GM21423 (cell line): ENCODE data around the gene IFRD2.
A peak's percentile ranks its signal among the peaks of the same experiment; 100 is the strongest.
"Not testable (repeated sequence)": the region's sequence is repeated elsewhere in the genome, so short reads cannot be mapped to it uniquely, and the experiment has no call there.

Source experiments
- ATAC-seq: cut with Tn5 transposase; IDR thresholded peaks from one replicate; pipeline ENCODE4 v1.9.1; 2021; ENCODE audit warnings: mild to moderate bottlenecking, moderate library complexity; ENCODE audit not compliant: unreplicated experiment

Gene IFRD2

DNA sequence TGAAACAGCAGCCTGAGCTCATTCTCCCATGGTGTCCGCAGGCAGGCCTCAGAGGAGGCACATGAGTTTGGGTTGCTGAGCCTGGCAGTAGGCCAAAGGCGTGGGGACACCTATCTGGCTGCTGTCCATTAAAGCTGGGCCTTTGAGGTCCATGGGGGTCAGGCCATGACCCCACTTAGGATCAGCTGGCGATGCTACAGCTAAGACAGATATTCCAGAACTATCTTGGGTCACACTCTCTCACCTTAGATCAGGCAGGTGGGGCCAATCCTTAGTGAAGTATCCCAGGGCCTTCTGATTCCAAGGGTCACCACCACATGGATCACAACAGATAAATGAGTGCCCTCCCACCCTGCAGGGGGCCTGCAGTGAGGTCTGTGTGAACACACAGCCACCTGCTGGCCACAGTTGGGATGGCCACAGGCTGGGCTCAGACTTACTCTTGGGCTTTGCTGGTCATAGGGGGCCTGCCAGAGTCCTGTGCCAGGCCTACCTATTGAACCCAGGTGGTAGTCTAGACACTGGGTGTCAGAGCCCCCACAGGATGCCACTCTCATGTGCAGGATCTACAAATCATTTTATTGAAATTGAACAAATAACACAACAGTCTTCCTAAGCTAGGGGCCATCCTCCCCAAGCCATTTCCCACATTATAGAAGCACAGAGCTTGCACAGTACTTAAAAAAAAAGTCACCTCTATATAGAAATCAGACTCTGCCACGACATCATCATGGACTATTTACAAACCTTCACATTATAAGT lies 32.3 kb upstream of the IFRD2 start:
- no peak for ATAC-seq

DNA sequence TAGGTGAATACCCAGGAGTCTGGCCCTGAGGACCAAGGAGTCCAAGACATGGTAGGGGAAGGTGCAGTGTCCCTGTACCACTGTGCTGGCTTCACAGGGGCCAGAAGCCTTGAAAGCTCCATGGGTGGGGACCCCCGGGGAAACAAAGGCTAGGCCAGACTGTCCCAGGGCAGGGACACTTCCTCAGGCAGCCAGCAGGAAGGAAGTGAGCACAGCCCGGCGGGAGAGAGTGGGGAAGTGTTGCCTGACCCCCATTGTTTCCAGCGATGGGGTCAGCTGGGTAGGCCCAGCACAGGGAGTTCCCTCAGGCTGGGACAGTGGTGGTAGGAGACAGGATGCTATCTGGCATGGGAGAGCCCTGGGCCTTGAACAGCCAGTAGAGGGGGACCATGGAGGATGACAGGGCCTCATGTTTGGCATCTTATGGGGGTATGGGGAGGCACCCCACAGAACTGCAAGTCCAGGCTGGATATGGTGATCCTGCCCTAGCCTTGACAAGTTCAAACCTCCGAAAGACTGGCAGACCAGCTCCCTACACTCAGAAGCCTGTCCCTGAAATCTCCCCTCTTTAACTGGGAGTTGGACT lies 31.5 kb upstream of the IFRD2 start:
- ATAC-seq, result no peak

DNA sequence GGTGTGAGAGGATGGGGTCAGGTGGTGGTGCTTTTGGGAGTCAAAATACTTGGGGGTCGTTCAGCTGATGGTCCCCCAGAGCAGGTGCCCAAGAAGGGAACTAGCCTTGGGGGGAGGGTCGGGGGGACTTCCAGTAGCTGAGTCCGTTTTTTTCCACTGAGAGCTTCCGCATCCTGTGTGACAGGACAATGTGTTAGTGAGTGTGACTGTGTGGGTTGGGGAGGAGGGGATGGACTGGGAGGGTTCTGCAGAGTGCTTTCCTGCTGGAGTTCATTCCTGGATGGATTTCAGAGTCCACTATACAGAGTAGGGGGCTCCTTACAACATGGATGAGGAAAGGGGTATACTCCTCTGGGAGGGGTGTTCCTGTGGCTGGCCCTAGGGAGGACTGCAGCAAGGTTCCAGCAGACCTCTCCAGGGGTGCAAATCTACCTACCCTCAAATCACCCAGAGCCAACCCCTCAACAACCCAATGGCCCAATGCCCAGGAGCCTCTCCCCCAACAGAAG lies 30.9 kb upstream of the IFRD2 start:
- ATAC-seq, result no peak

DNA sequence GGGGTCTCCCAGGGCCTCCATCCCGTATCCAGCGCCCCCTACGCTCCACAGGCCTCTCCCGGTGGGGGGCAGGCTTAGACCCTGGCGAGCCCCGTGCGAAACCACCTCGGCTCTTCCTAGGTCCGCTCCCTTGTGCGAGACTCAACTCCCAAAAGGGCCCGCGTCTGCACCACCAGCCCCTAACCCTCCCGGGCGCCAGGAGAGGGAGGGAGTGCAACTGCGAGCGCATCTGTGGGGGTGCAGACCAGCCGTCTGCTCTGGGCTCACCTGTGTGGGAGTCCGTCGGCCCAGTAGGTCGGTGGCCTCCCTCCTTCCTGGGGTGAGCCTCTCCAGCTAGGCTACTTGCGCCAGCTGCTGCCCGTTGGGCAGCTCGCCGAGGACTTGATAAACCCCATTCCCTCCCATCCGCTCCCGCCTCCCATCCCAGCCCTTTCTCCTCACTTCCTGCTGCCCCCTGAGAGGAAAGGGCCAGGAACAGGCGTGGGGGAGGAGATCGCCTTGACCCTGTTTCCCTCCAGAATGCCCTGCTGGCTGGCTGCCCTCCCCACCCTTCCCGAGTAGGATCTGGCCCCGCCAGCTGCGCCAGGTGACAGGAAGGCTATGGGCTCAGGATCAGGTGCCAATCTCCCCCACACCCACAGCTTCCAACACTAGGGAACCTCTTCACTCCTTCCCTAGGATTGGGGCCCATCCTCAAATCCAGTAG lies 30.3 kb upstream of the IFRD2 start, which contains the start of gene HYAL2:
Gene HYAL2 (minus strand): TSS at position 360 of the 706 bp plus-strand sequence. CDS start 2,256 bp downstream, outside the sequence.
- ATAC-seq, result no peak

DNA sequence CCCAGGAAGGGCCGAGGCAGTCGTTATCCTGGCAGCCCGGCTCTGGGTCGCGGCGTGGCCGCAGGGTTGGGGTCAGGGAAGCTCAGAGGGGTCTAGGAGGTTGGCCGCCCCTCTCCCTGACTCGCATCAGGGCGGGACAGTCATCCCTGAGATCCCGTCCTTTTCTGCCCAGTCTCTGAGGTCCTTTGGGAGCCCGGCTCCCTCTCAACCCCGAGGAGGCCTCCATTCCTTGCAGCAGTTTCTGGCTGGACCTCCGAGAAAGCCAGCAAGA lies 29.8 kb upstream of the IFRD2 start:
- ATAC-seq, result no peak

DNA sequence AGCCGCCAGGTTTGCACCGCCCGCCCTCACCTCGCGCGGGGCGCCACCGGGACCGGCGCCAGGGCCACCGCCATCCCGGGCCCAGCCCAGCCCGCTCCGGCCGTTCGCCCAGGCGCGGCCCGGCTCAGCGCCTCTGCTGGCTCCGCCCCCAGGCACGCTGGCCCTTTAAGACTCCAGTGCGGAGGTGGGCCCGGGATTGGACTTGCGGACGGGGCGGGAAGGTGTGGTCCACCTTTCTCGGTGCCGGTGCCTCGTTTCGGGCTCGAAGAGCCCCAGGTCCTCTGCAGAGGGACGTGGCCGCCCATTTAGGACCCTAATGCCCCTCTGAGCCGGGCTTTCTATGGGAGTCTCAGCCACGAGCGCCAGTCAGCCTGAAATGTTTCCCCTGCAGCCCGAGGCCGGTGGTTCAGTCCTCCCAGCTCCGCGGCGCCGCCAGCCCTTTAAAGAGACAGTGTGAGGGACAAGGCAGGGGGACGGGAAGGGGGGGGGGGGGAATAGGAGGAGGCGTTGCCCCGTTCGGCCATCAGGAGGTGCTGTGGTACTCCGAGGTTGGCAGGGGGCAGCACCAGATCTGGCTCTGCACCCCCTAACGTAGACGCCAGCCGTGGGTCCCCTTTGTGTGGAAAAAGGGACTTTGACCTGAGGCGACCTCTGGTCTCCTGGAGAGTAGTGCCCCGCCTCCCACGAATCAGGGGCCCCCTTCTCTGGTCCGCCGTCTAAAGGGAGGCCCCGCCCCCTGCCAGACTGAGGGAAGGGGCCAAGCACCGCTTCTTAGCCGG lies 29.3 kb upstream of the IFRD2 start:
- peak; percentile 83 for ATAC-seq

DNA sequence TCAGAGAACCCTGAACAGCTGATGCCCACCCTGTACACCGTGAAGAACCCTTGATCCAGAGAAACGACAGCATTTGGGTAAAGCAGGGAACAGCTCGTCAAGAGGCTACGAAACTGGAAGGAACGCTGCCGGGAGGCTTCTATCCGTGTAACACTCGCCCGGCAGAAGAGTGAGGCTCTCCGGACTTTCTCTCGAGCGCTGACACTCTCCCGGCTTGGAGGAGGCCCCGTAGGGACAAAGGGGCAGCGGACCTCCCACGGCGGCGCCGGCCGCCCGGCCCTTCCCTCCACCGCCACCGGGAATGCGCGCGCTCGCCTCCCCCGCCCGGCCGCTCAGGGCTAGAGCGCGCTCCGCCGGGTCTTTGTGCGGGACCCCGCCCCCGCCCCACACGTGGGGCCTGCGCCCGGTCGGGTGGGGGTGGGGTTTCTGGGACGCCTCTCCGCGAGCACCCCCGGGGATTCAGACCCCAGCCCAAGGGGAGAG lies 28.7 kb upstream of the IFRD2 start:
- peak; percentile 45 for ATAC-seq

DNA sequence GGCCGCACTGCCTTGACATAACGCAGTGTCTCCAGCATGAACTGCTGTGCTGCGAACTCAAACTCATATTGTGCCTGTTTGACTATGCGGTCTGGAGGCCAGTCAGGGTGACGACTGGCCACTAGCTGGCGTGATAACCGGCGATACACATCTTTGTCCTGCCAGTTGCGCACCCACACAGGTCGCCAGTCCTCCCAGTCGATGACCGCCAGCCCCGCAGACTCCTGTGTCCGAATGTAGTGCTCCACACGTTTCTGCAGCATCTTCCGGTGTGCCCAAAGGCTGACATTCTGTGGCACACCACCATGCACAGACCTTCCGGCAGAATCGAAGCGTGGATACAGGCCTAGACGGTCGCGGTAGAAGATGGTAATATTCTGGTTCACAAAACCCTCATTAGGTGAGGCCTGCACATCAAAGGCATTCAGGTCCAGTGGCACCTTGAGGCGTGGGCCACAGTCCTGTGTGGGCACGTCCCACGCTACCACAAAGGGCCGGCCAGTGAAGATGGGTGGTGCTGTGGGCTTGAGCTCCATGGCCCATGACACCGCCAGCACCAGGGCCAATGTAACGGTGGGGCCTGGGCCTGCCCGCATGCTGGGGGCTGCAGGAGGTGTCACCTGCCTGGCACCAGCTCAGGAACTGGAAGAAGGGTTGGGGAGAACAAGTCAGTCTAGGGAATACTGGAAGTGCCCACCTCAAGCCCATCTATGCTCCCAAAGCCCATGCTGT lies 27.8 kb upstream of the IFRD2 start:
- no peak for ATAC-seq

DNA sequence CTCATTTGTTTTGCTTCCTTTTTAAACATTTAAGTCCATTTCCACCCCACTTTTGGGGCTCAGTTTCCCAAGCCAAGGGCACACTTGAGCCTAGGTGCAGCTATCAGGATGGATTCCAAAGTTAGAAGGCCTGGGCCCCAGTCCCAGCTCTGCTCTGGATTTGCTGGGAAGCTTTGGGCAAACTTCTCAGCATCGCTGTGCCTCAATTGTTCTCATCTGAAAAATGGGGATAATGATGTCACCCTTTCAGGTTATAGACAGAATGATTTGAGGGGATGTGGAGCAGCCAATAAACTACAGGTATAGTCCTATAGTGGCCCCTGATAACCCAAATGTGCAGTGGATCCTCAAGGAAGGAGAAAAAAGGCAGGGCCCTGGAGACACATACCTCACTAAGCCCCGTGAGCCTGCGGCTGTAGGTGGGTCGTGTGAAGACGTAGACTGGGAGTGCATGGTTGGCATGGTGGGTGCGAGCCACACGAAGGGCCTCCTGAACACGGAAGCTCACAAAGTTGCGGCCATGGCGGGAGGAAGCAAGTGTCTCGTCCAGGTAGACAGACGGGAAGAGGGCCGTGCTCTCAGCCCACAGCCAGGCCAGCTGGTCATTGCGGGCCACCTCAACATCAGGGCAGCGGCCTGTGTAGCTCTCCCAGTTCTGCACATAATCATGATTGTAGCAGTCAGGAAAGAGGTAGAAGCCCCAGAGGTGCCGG lies 27.1 kb upstream of the IFRD2 start:
- no peak for ATAC-seq

DNA sequence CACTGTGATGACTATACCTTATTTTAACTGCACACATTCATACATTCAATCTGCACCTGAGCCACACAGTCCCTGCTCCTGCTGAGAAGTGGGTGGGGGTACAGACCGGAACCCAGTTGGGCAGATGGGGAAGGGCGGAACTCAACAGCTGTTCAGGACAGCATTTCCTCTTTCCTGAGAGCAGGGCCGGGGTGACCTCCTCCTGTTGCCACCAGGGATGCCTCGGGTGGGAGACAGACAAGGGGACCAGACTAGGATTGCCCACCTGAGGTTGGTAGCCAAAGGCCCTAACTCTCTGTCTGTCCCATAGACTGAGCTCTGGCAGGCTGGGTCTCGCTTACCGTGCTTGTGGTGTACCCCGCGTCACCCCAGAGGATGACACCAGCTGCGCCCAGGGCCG lies 26.4 kb upstream of the IFRD2 start:
- ATAC-seq, result no peak

DNA sequence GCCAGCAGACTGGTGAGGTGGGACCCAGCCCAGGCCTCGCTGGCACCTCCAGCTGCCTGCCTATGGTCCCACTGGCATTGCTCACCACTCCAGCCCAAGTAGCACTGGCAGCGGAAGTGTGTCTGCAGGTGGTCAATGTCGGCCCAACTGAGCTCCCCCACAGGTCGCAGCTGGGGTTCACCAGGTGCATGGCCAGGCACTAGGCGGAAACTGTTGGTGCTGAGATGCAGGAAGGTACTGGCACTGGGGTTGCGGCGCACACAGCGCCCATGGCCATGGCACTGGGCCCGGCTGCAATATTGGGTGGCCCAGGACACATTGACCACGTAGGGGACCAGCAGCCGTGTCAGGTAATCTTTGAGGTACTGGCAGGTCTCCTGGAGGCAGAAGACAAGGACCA lies 25.9 kb upstream of the IFRD2 start:
- ATAC-seq, result no peak

DNA sequence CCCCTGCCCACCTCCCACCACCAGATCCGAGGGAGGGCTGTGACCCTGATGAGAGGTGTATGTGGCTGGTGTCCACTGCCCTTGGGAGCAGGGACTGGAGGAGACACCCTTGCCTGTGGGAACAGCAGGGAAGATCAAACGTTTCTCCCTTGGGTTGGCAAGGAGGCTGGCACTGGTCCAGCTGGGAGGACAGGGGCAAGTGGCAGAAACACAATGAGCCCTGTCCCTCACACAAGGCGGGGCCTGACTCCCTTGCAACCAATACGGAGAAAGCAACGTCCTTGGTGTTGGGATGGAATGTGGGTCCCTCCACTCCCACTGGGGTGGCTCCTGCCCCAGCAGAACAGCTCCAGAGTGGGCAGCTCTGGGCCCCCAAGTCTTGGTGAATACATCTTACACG lies 25.1 kb upstream of the IFRD2 start:
- no peak for ATAC-seq

DNA sequence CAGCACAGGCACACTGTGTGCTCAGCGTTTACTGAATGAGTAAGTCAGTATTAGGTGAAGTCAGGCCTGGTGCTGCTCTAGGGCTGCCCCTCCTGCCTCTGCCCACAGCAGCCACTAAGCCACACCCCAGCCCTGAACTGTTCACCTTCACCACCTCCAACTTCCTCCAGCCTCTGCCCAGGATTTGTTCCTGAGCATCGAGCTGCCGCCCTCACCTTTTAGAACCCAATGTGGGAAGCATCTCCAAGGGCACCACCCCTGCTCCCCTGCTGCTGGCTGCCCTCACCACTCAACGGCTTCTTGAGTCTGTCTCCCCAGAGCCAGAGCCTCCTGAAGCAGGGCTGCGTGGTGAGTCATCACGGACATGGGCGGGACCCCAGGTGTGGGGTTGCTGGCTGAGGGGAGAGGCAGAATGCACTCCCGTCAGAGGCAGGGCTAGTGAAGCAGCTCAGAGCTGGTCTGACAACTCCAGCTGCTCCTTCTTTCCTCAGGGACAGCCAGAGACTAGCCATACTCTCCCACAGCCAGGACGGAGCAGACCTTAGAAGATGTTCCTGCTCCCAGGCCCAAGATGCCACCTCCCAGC lies 24.5 kb upstream of the IFRD2 start:
- ATAC-seq, result no peak

DNA sequence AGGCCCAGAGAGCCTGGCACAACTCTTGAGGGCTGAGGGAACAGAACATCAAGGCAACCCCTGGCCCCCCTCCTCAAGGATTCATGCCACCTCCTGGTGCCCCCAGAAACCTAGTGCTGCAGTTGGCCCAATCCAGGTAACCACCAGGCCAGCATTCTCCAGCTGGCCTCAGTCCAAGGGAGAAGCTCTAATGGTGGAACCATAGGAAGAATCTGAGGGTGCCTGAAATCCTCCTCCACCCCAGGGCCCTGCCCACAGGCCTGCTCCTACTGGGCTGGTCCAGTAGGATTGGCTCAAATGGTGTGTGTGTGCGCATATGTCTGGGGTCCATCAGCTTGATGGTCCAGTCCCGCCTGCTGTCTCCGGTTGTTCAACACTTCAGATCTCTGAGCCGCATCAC lies 22.6 kb upstream of the IFRD2 start:
- ATAC-seq, result no peak

DNA sequence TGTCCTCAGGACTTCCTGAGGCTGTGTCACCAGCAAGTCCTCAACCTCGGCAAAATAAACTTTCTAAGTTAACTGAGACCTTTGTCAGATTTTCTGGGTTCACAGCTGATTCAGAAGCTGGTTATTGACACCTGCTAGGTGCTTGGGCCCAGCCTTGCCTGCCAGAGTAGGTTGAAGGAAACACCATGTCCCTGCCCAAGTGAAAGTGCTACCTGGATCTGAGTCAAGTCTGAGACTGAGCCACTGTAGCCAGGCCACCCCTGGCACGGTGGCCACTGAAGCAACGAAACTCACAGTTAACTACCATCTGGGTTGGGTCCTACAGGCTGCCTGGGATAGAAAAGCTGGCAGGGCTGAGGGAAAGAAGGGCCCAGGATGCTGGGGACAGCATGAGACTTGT lies 22.1 kb upstream of the IFRD2 start:
- ATAC-seq, result no peak

DNA sequence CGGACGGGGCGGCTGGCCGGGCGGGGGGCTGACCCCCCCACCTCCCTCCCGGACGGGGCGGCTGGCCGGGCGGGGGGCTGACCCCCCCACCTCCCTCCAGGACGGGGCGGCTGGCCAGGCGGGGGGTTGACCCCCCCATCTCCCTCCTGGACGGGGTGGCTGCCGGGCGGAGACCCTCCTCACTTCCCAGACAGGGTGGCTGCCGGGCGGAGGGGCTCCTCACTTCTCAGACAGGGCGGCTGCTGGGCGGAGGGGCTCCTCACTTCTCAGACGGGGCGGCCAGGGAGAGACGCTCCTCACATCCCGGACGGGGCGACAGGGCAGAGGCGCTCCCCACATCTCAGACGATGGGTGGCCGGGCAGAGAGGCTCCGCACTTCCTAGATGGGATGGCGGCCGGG lies 19.8 kb upstream of the IFRD2 start:
- not testable (repeated sequence) for ATAC-seq

DNA sequence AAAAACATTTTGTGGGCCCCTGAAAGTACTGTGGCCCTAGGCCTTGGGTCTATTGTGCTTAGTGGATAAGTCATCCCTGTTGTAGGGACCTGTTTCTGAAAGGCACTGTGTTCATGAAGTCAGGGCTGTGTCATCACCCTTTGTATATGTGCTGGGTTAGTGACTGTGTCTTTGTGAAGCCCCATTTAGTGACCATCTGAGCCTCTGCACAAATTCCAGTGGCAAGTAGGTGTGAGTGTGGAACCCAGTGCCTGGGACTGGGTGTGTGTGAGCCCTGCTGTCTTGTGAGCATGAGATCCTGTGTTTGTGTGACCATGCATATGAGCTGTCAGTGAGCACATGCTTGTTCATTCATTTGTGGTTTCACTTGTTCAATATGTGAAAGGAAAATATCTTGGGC lies 12.4 kb upstream of the IFRD2 start:
- ATAC-seq, result no peak

DNA sequence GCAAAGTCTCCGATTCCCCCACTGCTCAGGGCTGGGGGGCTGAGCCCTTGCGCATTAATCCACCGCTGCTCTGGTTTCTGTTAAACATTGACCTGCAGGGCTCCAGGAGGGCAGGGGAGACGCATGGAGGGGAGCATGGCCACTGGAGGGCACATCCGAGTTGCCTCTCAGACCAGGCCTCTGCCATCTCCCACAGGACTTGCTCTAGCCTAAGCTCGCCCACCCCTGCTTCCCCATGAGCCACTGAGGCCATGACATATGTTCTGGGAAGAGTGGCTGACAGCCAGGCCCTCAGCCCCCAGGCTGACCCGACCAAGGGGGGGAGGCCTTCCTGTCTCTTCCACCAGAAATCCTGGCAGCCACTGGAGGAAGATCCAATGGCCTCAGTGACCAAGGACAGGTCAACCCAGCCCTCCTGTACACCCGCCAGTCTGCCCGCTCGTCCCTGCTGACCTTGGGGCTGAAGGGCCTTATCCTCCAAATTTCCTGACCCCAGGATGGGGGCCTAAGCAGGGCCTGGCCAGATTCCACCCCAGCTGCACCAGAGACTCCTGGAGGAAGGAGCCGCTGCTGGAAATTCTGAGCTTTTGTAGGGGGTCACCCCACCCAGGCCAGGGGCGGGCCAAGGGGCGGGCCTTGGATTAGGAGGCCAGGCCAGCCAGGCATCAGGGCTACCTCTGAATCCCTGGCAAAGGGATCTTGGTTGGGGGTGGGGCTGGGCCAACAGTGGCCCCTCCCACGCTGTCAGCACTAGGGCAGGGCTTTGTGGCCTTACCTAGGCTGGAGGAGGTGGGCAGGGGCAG lies 11.0 kb upstream of the IFRD2 start, which contains the start of gene HYAL1:
Gene HYAL1 (minus strand): TSS at position 562 of the 803 bp plus-strand sequence. CDS start 618 bp downstream, outside the sequence.
- ATAC-seq, result no peak
